Panc1 (cell line): ENCODE data around the gene WIPF2. TPM values are rescaled to one million over a fixed set of nuclear protein-coding genes. Genes with fewer than 3 reads are reported as not detected.
"Not testable (repeated sequence)": the region's sequence is repeated elsewhere in the genome, so short reads cannot be mapped to it uniquely, and the experiment has no call there.

Experiments
- ATAC-seq: fragments of 200-7000 bp; cut with Tn5 transposase; 2 replicates; pipeline ENCODE4 v1.9.1; 2020; ENCODE audit warnings: mild to moderate bottlenecking, moderate library complexity
- BruUV-seq: library from RNA; stranded (reverse); fragments of 400-500 nt; replicated peaks from 2 replicates; lab custom pipeline; 2021; lab: Mats Ljungman, UMichigan
- CTCF ChIA-PET: fragments of 300-600 bp; sonication (Branson Sonifier 250); formaldehyde crosslinking; loops from one replicate; lab custom pipeline; 2022; ENCODE audit warnings: antibody characterized with exemption; lab: Charles Lee
- POLR2A ChIA-PET: fragments of 300-600 bp; sonication (Branson Sonifier 250); formaldehyde crosslinking; loops from one replicate; lab custom pipeline; 2022; ENCODE audit warnings: antibody characterized with exemption; lab: Charles Lee
- DNase-seq: peaks from one replicate; pipeline ENCODE4 v3.0.0-alpha.2; 2010; ENCODE audit warnings: low read depth, low spot score
- H3K27ac ChIP-seq: 2 replicates; pipeline ENCODE4 v1.5.1; 2011; ENCODE audit warnings: mild to moderate bottlenecking, low read length, inconsistent platforms
- H3K27me3 ChIP-seq: fragments of 200-500 bp; sonication (Bioruptor generic); 2 replicates; pipeline ENCODE4 v1.6.0; 2014; ENCODE audit warnings: low read length, inconsistent platforms; ENCODE audit not compliant: control insufficient read depth, insufficient read depth
- H3K36me3 ChIP-seq: fragments of 200-500 bp; sonication (Bioruptor generic); 2 replicates; pipeline ENCODE4 v1.5.1; 2014; ENCODE audit warnings: inconsistent platforms, mild to moderate bottlenecking, low read length, moderate library complexity; ENCODE audit not compliant: control insufficient read depth, insufficient read depth
- H3K4me1 ChIP-seq: 2 replicates; pipeline ENCODE4 v1.5.1; 2011; ENCODE audit warnings: inconsistent platforms, mild to moderate bottlenecking, low read length, moderate library complexity; ENCODE audit not compliant: control insufficient read depth, insufficient read depth
- H3K4me3 ChIP-seq, 2 experiments: 2 replicates each; pipeline ENCODE4 v1.5.1; 2011 to 2012; ENCODE audit warnings: low read depth in 2 of 2, low read length in 2 of 2, mild to moderate bottlenecking in 2 of 2, inconsistent platforms in 1 of 2, moderate library complexity in 1 of 2
- H3K9me3 ChIP-seq: fragments of 200-500 bp; sonication (Bioruptor generic); 2 replicates; pipeline ENCODE4 v1.5.1; 2014; ENCODE audit warnings: low read depth, mild to moderate bottlenecking, inconsistent platforms, low read length, moderate library complexity; ENCODE audit not compliant: control insufficient read depth, insufficient read depth
- POLR2AphosphoS5 ChIP-seq: IDR thresholded peaks from 2 replicates; pipeline ENCODE4 v1.6.1; 2012; ENCODE audit warnings: mild to moderate bottlenecking, low read depth, low read length, moderate library complexity
- SIN3A ChIP-seq: IDR thresholded peaks from 2 replicates; pipeline ENCODE4 v1.6.1; 2012; ENCODE audit warnings: low read depth, mild to moderate bottlenecking, low read length, moderate library complexity, borderline replicate concordance; ENCODE audit not compliant: insufficient read depth
- TCF7L2 ChIP-seq: IDR thresholded peaks from 2 replicates; pipeline ENCODE4 v1.6.1; 2011; ENCODE audit warnings: mild to moderate bottlenecking, low read depth, low read length, inconsistent platforms
- in situ Hi-C: cut with HindIII; loops from 2 replicates; pipeline ENCODE4 v1.10.0; 2016; ENCODE audit warnings: low sequenced_read_pairs, low pct_unique_long_range_greater_than_20kb
- intact Hi-C: fragments of 100-400 bp; cut with micrococcal nuclease; formaldehyde crosslinking; loops from one replicate; pipeline ENCODE4 v1.10.0; 2022; ENCODE audit not compliant: unreplicated experiment
- total RNA-seq: library from RNA; stranded (reverse); gene quantifications from one replicate; pipeline ENCODE4 v1.2.1, GENCODE V29; 2021; ENCODE audit not compliant: unreplicated experiment
- TF ChIP-seq, protein P1 (sequence below), 2 experiments: IDR thresholded peaks; 2 replicates each; pipeline ENCODE4 v1.6.1; 2011 to 2012; ENCODE audit warnings: low read depth in 2 of 2, control low read depth in 1 of 2, low read length in 1 of 2, mild to moderate bottlenecking in 1 of 2, moderate library complexity in 1 of 2; ENCODE audit not compliant: insufficient read depth in 1 of 2
- TF ChIP-seq, protein P2 (sequence below): fragments of 450-650 bp; IDR thresholded peaks from 2 replicates; pipeline ENCODE4 v1.5.1; 2017; ENCODE audit warnings: mild to moderate bottlenecking

Gene WIPF2
- total RNA-seq, 1 experiment from 2014 or later: 45.9 TPM

DNA sequence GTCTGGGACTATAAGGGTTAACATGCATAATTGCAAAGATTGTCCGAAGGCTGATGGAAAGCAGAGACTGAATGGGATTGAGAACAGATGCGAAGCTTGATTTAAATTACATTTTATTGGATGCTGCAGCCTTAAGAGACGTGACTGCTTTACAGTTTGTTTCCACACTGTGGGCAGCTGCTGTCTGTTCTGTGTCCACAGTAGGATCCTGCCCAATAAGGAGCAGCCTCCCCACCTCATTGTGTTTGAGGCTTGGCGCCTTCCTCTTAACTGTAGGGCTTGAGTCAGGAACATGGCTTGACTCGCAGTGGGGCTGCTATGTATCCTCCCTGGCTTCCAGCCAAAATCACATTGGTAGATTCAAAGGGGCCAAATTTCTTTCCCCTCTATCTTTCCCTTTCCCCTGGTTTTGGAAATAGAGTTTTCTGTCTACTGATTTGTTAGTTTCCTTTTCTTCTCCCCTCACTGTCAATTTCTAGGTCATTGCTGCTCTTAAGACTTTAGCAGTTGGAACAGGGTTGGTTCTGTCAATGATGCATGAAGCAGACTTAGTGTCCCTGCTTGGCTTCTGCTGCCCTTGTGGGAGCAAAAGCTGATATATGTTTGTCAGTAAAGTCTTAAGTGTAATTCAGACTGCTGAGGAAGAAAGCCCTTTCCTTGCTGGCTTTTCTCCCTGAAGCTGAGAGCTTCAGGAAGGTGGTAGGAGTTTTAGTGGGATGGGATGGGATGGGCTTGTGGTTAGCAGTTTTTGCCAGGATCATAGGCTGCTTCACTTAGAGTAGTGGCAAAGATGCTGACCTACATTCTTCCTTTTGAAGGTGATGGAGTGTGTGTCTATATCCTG is 84.8 kb downstream of the WIPF2 start:
- DNase-seq (no peak), ATAC-seq (no peak)
- ChIA-PET CTCF (interaction anchor here (0.6 to 6.9 kb wide), 4 partner anchors 14 to 50 kb away, joined by 3 to 81 read pairs (median 6); no protein-coding TSS in a partner anchor), POLR2A (no interaction called here)
- in situ Hi-C loops: loop anchor here (5.0 kb wide), 2 partner anchors 48 to 218 kb away; no protein-coding TSS in a partner anchor
- Histone ChIP-seq H3K27ac (peak overlapping the region; percentile 72), H3K27me3 (no peaks in the 10 kb centered on the region), H3K4me1 (peaks cover 54% of the 10 kb centered on the region), H3K36me3 (peaks cover 4% of the 10 kb centered on the region; the same call in 1 of the 2 replicates), H3K9me3 (no peaks in the 10 kb centered on the region), H3K4me3 (no peak overlapping the region)
- no TSS peak for BruUV-seq
- intact Hi-C loops: loop anchor here (1.0 to 10.0 kb wide), 2 partner anchors 51 to 111 kb away; partner anchors contain the start of gene TOP2A
- TF ChIP-seq, protein P1, sequence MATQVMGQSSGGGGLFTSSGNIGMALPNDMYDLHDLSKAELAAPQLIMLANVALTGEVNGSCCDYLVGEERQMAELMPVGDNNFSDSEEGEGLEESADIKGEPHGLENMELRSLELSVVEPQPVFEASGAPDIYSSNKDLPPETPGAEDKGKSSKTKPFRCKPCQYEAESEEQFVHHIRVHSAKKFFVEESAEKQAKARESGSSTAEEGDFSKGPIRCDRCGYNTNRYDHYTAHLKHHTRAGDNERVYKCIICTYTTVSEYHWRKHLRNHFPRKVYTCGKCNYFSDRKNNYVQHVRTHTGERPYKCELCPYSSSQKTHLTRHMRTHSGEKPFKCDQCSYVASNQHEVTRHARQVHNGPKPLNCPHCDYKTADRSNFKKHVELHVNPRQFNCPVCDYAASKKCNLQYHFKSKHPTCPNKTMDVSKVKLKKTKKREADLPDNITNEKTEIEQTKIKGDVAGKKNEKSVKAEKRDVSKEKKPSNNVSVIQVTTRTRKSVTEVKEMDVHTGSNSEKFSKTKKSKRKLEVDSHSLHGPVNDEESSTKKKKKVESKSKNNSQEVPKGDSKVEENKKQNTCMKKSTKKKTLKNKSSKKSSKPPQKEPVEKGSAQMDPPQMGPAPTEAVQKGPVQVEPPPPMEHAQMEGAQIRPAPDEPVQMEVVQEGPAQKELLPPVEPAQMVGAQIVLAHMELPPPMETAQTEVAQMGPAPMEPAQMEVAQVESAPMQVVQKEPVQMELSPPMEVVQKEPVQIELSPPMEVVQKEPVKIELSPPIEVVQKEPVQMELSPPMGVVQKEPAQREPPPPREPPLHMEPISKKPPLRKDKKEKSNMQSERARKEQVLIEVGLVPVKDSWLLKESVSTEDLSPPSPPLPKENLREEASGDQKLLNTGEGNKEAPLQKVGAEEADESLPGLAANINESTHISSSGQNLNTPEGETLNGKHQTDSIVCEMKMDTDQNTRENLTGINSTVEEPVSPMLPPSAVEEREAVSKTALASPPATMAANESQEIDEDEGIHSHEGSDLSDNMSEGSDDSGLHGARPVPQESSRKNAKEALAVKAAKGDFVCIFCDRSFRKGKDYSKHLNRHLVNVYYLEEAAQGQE (IDR thresholded peaks at IDR 0.05; ENCODE audit: insufficient read depth in 1 of 2, low read depth in 2 of 2, low read length in 1 of 2): no peak
- TF ChIP-seq POLR2AphosphoS5 (peak; percentile 57; the same call in 1 of the 2 replicates), TCF7L2 (no peak), SIN3A (no peak)
- TF ChIP-seq, protein P2, sequence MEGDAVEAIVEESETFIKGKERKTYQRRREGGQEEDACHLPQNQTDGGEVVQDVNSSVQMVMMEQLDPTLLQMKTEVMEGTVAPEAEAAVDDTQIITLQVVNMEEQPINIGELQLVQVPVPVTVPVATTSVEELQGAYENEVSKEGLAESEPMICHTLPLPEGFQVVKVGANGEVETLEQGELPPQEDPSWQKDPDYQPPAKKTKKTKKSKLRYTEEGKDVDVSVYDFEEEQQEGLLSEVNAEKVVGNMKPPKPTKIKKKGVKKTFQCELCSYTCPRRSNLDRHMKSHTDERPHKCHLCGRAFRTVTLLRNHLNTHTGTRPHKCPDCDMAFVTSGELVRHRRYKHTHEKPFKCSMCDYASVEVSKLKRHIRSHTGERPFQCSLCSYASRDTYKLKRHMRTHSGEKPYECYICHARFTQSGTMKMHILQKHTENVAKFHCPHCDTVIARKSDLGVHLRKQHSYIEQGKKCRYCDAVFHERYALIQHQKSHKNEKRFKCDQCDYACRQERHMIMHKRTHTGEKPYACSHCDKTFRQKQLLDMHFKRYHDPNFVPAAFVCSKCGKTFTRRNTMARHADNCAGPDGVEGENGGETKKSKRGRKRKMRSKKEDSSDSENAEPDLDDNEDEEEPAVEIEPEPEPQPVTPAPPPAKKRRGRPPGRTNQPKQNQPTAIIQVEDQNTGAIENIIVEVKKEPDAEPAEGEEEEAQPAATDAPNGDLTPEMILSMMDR: no peak

DNA sequence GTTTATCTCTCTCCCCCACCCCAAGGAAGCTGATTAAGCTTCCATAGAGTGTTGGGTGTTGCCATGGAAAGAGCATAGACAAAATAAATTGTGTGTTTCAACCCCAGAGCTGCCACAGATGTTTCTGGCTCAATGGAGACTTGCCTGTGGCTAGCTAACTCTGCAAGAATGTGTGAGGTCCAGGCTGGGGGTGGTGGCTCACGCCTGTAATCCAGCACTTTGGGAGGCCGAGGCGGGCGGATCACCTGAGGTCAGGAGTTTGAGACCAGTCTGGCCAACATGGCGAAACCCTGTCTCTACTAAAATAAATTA is 85.4 kb downstream of the WIPF2 start:
- ATAC-seq, H3K27me3 ChIP-seq: not testable (repeated sequence)
- peaks cover 55% of the 10 kb centered on the region for H3K4me1 ChIP-seq

DNA sequence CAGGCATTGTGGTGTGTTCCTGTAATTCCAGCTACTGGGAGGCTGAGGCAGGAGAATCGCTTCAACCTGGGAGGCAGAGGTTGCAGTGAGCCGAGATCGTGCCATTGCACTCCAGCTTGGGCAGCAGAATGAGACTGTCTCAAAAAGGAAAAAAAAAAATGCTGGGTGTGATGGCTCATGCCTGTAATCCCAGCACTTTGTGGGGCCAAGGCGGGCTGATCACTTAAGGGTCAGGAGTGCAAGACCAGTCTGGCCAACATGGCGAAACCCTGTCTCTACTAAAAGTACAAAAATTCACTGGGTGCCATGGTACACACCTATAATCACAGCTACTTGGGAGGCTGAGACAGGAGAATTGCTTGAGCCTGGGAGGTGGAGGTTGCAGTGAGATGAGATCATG is 85.8 kb downstream of the WIPF2 start:
- POLR2A ChIA-PET: interaction anchor here (0.7 to 1.3 kb wide), 2 partner anchors 41 to 113 kb away, joined by 3 to 4 read pairs; partner anchors contain the start of gene TOP2A
- H3K27ac ChIP-seq: peak overlapping the region; percentile 72
- CTCF ChIA-PET: interaction anchor here (0.7 to 6.9 kb wide), 2 partner anchors 14 to 49 kb away, joined by 3 to 81 read pairs; no protein-coding TSS in a partner anchor

More for the DNA sequence above, 85.4 kb downstream of the WIPF2 start:
- H3K27ac ChIP-seq: peak overlapping the region; percentile 72
- H3K4me3 ChIP-seq, H3K9me3 ChIP-seq, H3K36me3 ChIP-seq, DNase-seq, POLR2A ChIA-PET, BruUV-seq: not testable (repeated sequence)
- CTCF ChIA-PET: interaction anchor here (0.6 to 6.9 kb wide), 2 partner anchors 15 to 50 kb away, joined by 6 to 81 read pairs; no protein-coding TSS in a partner anchor
- intact Hi-C loops: loop anchor here (10.0 kb wide), 1 partner anchor 110 kb away; the partner anchor contains the start of gene TOP2A
- in situ Hi-C loops: loop anchor here (5.0 kb wide), 2 partner anchors 48 to 218 kb away; no protein-coding TSS in a partner anchor

More for the DNA sequence above, 85.8 kb downstream of the WIPF2 start:
- DNase-seq, H3K27me3 ChIP-seq, ATAC-seq, H3K9me3 ChIP-seq, H3K4me3 ChIP-seq, BruUV-seq, H3K36me3 ChIP-seq: not testable (repeated sequence)
- intact Hi-C loops (loop anchor here (10.0 kb wide), 1 partner anchor 110 kb away; the partner anchor contains the start of gene TOP2A), in situ Hi-C loops (loop anchor here (5.0 kb wide), 2 partner anchors 47 to 217 kb away; no protein-coding TSS in a partner anchor)
- H3K4me1 ChIP-seq: peaks cover 58% of the 10 kb centered on the region
